ENCODE measurements around the gene KIRREL3.

Gene KIRREL3

GRCh38 chr11:126507646-126508045 is 492.9 kb downstream of the KIRREL3 start:
- DNase-seq (ENCODE audit: low read depth) = no peak

DNA sequence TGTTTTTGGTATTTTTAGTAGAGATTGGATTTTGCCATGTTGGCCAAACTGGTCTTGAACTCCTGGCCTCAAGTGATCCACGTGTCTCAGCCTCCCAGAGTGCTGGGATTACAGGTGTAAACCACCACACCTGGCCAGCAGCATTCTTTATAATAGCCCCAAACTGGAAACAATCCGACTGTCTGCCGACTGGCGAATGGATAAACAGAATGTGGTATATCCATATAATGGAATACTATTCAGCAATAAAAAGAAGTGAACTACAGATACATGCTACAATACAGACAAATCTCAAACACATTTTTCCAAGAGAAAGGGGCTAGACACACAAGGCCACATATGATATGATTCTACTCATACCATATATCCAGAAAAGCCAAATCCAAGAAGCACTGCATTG is 493.8 kb downstream of the KIRREL3 start:
- no peak for DNase-seq (ENCODE audit: low read depth)

DNA sequence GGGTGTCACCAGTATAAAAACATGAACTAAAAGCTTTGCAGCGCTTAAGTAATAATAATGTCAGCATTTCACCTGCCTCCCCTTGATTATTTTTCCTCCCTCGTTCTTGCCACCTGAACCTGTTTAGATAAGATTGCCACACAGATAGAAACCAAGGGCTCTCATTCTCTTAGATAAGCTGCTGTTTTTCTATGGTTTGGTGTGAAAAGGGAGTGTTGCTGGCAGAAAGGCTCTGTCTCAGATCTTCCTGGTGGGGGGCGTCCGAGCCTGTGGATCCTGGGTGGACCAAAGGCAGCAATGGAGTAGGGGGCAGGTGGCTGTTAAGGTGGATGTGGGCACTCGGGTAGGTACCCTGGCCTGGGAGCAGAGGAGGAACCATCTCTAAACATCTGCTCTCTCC is 497.6 kb downstream of the KIRREL3 start:
- no peak for DNase-seq (ENCODE audit: low read depth)

DNA sequence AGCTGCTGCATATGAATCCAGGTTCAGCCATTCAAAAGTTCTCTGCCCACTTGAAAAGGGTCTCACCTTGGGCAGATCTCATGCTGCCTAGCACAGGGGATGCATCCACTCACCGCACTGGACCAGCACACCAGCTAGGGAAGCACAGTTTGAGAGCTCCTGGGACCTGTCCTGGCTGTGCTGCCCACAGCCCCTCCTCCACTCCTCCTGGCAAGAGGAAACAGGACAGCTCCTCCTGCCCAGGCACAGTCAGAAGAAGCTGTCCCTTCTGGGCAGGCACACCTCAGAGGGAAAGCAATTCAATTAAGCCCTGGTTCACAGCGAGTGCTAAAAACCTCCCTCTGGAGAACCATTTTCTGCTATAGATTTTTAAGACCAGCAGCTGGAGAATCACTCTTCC is 498.4 kb downstream of the KIRREL3 start:
- no peak for DNase-seq (ENCODE audit: low read depth)

DNA sequence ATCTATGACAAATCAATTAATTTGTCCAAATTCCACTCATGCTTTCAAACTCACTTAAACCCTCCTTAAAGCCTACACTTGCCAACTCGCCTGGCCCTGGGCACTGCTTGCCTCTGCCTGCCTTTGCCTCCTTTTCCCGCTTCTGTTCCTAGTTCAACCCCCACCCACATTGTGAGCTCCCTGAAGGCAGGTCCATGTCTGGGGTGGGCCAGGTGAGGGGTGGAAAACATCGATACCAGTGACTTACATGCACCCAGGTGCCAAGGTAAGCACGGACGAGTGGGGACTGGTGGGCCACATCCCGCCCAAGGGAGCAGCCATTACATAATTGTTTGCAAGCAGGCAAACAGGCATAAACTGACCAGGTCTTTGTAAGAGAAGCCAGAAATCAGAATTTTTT is 498.9 kb downstream of the KIRREL3 start:
- DNase-seq (ENCODE audit: low read depth) = no peak

GRCh38 chr11:126500981-126501380 is 499.6 kb downstream of the KIRREL3 start:
- DNase-seq (ENCODE audit: low read depth) = no peak

- DNase-seq (ENCODE audit: low read depth) = no peak
Observed at GRCh38 chr11:126499131-126499752, 501.3 kb downstream of the KIRREL3 start.

DNA sequence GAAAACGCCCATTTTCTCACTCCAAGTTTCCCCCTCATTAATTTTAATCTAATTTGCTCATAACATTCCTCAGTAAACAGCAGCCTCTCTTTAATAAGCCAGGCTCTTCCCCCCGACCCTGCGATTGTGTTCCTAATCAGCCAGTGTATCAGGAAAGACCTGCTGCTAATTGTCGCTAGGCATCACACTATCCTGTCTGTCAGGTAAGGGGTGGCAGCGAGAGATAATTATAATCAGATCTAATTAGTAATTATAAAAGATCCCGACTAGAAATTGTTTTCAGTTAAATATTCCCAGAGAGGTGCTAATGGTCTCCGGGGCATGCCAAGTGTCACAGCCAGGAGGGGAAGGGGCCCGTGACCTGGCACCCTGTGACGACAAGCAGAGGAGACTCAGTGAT is 502.3 kb downstream of the KIRREL3 start:
- DNase-seq (ENCODE audit: low read depth) = no peak

DNA sequence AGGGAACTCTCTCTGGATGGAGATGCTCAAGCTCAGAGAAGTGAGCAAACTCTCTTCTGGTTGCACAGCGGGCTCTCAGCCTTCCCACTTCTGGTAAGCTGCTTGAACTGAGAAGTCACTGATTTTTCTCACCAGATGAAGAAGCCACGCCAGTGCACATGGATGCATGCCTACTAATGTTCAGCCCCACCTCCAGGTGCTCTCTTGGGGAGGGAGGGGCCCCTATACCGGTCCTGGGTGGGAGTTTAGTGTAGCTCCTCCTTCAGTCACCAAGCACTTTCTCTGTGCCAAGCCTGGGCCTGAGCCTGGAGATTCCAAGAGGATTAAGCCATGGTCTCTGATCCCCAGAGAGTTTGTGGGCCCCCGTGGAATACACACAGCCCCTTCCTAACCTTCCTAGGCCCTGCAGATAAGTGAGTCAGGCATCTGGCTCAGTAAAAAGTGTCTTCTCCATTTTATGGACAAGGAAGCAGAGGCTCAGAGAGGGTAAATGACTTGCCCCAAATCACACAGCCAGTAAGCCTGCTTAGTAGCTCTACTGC is 502.9 kb downstream of the KIRREL3 start:
- DNase-seq (ENCODE audit: low read depth) = no peak

DNA sequence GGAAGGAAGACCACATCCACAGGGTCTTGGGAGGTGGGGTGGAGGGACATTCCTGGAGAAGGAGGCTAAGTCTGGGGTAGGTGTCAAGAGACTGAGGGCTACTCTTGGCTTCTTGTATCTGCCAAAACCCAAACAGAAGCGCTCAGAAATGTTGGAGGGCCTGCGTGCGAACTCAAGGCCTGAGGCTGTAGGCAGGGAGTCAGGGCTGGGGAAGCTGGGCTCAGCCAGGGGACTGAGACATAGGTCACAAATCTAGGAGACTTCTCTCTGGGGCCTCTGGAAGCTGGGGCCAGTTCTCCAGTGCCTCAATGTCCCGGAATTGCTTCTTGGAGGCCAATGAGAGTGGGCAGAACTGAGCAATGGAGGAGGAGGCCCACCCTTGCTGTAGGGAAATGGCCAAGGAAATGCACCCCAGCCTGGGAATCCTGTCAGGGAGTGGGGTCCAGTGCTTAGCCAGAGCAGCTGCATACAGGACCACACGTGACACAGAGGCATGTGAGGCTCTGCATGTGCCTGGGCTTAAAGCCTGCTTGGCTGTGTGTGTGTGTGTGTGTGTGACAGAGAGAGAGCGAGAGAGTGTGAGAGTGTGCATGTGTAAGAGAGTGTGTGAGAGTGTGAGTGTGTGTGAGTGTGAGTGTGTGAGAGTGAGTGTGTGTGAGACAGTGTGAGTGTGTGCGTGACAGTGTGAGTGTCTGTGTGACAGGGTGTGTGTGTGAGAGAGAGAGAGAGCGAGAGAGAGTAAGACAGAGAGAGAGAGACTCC is 503.8 kb downstream of the KIRREL3 start:
- no peak for DNase-seq (ENCODE audit: low read depth)

DNA sequence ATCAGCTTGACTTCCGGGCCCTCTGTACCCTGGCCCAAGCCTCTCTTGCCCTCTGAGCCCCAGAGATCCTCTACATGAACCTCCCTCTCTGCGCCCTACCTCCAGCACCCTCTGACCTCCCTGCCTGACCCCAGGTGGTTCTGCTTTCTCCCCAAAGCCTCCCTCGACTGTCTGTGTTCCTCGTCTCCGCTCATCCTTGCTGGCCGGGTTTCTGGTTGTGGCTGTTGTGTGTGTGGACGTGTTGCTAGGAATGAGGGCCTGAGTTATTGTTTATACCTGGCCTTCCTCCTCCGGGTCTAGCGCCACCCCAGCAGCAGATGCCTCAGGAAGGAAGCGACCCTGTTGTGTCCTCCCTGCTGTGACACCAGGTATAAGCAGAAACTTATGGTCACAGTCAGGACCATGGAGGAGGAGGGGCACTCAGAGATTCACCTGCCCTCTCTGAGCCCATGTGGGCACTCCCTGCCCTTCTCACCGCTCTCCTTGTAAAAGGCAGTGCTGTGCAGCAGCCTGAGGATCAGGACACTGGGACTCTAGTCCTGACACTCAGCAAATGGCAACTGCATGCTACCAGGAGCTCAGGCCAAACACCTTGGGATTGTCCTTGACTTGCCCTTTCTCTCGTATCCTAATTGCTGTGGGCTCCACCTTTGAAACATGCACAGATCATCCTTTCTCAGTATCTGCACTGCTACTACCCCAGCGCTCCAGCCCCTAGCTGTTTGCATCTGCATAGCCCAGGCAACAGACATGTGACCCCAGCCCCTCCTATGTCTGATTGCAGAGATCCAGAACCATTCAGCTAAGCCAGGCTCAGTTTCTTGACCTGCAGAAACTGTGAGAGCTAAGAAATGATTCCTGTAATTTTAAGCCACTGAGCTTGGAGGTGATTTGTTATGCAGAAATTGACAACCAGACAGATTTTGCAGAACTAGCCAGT is 505.0 kb downstream of the KIRREL3 start:
- DNase-seq (ENCODE audit: low read depth) = no peak

- DNase-seq (ENCODE audit: low read depth) = no peak
Observed at GRCh38 chr11:126494831-126495230, 505.7 kb downstream of the KIRREL3 start.

DNA sequence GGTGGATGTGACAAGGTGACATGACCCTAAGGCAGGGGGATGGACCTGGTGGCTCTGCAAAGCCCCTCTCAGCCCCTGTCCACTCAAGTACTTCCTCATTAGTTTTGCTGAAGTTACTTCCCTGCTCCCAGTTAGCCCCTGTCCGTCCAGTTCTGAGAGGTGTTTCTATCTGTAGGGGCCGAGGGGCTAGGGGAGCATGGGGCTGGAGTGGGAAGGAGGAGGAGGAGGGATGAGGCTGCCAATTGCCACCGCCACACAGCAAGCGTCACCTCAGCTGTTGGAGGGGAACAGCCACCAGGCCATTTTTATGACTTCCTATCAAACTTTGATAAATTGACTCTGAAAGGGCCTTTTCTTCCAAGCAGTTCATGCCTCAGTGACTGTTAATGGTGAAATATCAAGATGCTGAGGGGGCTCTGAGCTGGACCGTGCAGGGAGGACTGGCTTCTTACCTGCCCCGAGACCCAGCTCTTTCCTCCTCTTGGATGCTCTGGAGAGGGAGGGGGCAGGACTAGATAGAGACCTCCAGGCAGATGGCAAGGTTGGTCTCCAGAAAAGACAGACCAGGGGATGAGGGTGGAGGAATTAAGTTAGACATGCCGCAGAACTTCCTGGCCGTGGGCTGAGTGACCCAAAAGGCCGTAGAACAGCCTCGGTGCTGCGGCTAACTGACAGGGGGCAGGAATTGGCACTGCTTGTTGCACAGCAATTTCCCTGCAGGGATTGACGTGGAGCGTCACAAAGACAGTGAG is 508.1 kb downstream of the KIRREL3 start:
- DNase-seq (ENCODE audit: low read depth) = no peak

DNA sequence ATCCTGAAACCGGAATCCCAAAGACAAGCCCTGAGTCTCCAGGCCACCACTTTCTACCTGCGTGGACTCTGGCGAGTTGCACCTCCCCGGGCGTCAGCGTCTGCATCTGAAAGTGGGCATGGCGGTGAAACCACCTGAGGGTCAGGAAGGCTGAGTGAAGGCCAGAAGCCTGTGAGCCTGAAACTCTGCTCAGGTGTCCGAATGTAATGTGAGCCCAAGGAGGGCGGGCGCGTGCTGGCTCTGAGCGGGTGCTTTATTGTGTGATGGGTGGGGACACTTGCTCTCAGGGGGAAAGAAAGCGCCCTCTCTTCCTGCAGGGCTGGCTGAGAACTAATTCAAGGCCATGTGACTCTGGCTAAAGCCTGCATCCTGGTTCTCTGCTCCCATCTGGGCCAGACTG is 509.5 kb downstream of the KIRREL3 start:
- DNase-seq (ENCODE audit: low read depth) = no peak

DNA sequence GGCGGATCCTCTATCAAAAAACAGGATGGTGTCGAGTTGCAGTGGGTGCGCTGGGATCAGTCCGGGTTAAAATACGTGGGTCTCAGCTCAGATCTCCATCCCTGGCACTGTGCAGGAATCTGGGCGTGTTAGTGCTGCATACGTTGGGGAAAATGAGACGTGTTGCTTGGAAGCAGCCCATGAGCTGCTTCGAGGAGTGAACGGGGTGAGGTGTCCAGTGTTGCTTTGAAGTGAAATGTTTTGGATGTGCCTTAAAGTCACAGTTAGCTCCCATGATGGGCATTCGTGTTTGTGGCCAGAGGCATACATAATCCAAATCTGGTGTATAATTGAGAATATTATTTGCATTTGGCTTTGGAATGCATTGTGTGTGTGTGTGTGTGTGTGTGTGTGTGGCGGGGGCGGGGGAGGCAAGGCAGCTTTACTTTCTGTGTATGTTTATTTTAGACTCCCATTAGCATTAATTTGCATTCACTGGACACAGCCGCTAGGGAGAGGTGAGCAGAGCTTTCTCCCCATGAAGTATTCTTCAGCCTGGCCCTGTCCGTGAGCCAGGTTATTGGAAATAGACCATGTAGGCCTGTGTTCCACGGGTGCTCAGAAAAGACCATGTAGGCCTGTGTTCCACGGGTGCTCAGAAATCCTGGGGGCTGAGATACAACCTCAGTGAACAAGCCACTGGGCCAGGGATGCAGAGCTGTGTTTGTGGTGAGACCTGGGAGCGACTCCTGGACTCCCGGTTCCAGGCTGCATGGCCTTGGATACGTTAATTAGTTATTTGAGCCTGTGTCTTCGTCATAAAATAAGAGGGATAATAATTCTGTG is 510.5 kb downstream of the KIRREL3 start:
- no peak for DNase-seq (ENCODE audit: low read depth)

GRCh38 chr11:126488591-126489370 is 511.8 kb downstream of the KIRREL3 start:
- no peak for DNase-seq (ENCODE audit: low read depth)

- no peak for DNase-seq (ENCODE audit: low read depth)
Observed at GRCh38 chr11:126487711-126488110, 512.9 kb downstream of the KIRREL3 start.

DNA sequence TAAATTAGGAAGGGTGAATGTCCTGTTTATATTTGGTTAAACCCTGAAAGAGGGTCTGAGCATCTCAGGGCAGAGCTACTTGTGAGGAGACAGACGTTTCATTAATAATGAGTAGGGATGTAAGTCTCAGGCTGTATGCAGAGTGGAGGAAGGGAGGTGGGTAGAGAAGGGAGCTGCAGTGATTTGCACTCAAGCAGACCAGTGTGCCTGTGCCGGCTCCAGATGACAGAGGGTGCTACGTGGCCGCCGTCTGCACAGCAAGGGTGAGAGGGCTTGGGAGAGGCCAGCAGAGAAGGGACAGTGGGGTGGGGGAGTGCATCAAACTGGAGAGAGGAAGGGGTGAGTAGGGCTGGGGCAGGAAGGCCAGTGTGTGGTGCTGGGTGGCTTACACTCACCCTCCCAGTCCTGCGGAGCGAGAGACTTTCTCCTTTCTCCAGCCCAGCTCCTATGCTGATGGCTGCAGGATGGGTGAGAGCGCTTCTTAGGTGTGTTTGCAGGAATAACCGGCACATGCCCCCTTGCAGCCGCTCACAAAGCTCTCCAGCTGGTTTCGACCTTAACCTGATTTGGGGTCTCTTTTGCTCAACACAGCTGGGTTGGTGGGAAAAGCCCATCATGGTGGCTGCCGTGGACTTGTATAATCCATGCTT is 514.5 kb downstream of the KIRREL3 start:
- DNase-seq (ENCODE audit: low read depth) = no peak

- DNase-seq (ENCODE audit: low read depth) = no peak
Observed at GRCh38 chr11:126485021-126485792, 515.4 kb downstream of the KIRREL3 start.

Data from stimulated activated CD8-positive, alpha-beta memory T cell treated with anti-CD3 and anti-CD28 coated beads, Interleukin-15, amount 100 ng/mL, for 24 hours (primary cell).